Panc1 (cell line): ENCODE measurements around the gene SRSF7.

ENCODE experiments used
- CTCF ChIP-seq: fragments of 450-650 bp; IDR thresholded peaks from 2 replicates; pipeline ENCODE4 v1.5.1; 2017; ENCODE audit warnings: mild to moderate bottlenecking
- POLR2AphosphoS5 ChIP-seq: IDR thresholded peaks from 2 replicates; pipeline ENCODE4 v1.6.1; 2012; ENCODE audit warnings: mild to moderate bottlenecking, low read depth, low read length, moderate library complexity
- REST ChIP-seq, 2 experiments: IDR thresholded peaks; 2 replicates each; pipeline ENCODE4 v1.6.1; 2011 to 2012; ENCODE audit warnings: low read depth in 2 of 2, control low read depth in 1 of 2, low read length in 1 of 2, mild to moderate bottlenecking in 1 of 2, moderate library complexity in 1 of 2; ENCODE audit not compliant: insufficient read depth in 1 of 2
- SIN3A ChIP-seq: IDR thresholded peaks from 2 replicates; pipeline ENCODE4 v1.6.1; 2012; ENCODE audit warnings: low read depth, mild to moderate bottlenecking, low read length, moderate library complexity, borderline replicate concordance; ENCODE audit not compliant: insufficient read depth

- TF ChIP-seq CTCF, result no peak
- TF ChIP-seq POLR2AphosphoS5, result no peak
- TF ChIP-seq REST (IDR thresholded peaks at IDR 0.05; ENCODE audit: insufficient read depth in 1 of 2, low read depth in 2 of 2, low read length in 1 of 2), result no peak
- no peak for TF ChIP-seq SIN3A
Measured at GRCh38 chr2:38706846-38707345, 44.3 kb downstream of the SRSF7 start.
